Measurements from ENCODE around the gene STIMATE. TPM values are rescaled to one million over a fixed set of nuclear protein-coding genes. Genes with fewer than 3 reads are reported as not detected.

The STIMATE gene
- polyA plus RNA-seq, 1 donor from 2014 or later: 14.6 TPM

DNA sequence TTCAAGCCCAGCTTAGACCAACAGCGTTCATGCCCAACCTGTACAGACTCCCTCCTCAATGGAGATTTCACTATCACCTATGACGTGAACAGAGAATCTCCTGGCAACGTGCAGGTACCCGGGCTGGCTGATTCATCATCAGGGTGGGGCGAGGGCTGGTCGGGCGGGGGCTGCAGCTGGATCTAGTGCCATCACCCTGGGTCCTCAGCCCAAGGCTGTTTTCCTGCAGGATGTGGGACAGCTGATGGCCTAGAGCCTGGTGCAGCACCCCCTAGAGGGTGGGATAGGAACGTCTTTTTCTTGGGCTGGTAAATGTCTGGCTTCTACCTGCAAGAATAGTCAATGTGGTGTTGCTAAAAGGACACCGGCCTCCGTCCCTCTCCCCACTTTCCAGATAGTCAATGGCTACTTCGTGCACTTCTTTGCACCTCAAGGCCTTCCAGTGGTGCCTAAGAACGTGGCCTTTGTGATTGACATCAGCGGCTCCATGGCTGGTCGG lies 98.3 kb downstream of the STIMATE start:
- H3K4me3 ChIP-seq (ENCODE audit: low read length): no peak overlapping the region
- no peaks in the 10 kb centered on the region for H4K20me1 ChIP-seq (ENCODE audit: insufficient read depth)
- no peaks in the 10 kb centered on the region for H3K27me3 ChIP-seq (ENCODE audit: insufficient read depth, low read depth, low read length)
- no peak overlapping the region for H3K9ac ChIP-seq (ENCODE audit: low read length)
- H3K27ac ChIP-seq (ENCODE audit: low read length): no peak overlapping the region
- no peaks in the 10 kb centered on the region for H3K36me3 ChIP-seq (ENCODE audit: insufficient read depth, low read length)
- no peaks in the 10 kb centered on the region for H3K9me2 ChIP-seq (ENCODE audit: insufficient read depth, low read length)
- no peaks in the 10 kb centered on the region for H3K9me3 ChIP-seq (ENCODE audit: low read length)
- no peak overlapping the region for H3K4me2 ChIP-seq (ENCODE audit: low read length)
- no peaks in the 10 kb centered on the region for H3F3A ChIP-seq (ENCODE audit: insufficient read depth, low read length, poor library complexity, severe bottlenecking)
- no peaks in the 10 kb centered on the region for H3K79me2 ChIP-seq (replicated peaks; ENCODE audit: insufficient read depth, low read length)
- H2AFZ ChIP-seq (ENCODE audit: low read depth, low read length): no peak overlapping the region
- no peak for TF ChIP-seq SMC3 (conservative IDR thresholded peaks at IDR 0.05; ENCODE audit: poor library complexity)
- no peak for TF ChIP-seq POLR2AphosphoS5 (IDR thresholded peaks at IDR 0.05)
- TF ChIP-seq TAF1 (IDR thresholded peaks at IDR 0.05; ENCODE audit: low read depth): no peak
- TF ChIP-seq, protein P1, sequence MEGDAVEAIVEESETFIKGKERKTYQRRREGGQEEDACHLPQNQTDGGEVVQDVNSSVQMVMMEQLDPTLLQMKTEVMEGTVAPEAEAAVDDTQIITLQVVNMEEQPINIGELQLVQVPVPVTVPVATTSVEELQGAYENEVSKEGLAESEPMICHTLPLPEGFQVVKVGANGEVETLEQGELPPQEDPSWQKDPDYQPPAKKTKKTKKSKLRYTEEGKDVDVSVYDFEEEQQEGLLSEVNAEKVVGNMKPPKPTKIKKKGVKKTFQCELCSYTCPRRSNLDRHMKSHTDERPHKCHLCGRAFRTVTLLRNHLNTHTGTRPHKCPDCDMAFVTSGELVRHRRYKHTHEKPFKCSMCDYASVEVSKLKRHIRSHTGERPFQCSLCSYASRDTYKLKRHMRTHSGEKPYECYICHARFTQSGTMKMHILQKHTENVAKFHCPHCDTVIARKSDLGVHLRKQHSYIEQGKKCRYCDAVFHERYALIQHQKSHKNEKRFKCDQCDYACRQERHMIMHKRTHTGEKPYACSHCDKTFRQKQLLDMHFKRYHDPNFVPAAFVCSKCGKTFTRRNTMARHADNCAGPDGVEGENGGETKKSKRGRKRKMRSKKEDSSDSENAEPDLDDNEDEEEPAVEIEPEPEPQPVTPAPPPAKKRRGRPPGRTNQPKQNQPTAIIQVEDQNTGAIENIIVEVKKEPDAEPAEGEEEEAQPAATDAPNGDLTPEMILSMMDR (IDR thresholded peaks at IDR 0.05; ENCODE audit: poor library complexity, severe bottlenecking): no peak
- no peak for TF ChIP-seq EP300 (conservative IDR thresholded peaks at IDR 0.05; ENCODE audit: poor library complexity, severe bottlenecking)
- no peak for TF ChIP-seq MXI1 (conservative IDR thresholded peaks at IDR 0.05; ENCODE audit: poor library complexity, severe bottlenecking)
- TF ChIP-seq RAD21 (conservative IDR thresholded peaks at IDR 0.05): no peak
- TF ChIP-seq, protein P2, sequence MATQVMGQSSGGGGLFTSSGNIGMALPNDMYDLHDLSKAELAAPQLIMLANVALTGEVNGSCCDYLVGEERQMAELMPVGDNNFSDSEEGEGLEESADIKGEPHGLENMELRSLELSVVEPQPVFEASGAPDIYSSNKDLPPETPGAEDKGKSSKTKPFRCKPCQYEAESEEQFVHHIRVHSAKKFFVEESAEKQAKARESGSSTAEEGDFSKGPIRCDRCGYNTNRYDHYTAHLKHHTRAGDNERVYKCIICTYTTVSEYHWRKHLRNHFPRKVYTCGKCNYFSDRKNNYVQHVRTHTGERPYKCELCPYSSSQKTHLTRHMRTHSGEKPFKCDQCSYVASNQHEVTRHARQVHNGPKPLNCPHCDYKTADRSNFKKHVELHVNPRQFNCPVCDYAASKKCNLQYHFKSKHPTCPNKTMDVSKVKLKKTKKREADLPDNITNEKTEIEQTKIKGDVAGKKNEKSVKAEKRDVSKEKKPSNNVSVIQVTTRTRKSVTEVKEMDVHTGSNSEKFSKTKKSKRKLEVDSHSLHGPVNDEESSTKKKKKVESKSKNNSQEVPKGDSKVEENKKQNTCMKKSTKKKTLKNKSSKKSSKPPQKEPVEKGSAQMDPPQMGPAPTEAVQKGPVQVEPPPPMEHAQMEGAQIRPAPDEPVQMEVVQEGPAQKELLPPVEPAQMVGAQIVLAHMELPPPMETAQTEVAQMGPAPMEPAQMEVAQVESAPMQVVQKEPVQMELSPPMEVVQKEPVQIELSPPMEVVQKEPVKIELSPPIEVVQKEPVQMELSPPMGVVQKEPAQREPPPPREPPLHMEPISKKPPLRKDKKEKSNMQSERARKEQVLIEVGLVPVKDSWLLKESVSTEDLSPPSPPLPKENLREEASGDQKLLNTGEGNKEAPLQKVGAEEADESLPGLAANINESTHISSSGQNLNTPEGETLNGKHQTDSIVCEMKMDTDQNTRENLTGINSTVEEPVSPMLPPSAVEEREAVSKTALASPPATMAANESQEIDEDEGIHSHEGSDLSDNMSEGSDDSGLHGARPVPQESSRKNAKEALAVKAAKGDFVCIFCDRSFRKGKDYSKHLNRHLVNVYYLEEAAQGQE (IDR thresholded peaks at IDR 0.05; ENCODE audit: borderline replicate concordance): no peak
- TF ChIP-seq EZH2 (IDR thresholded peaks at IDR 0.05; ENCODE audit: borderline replicate concordance, insufficient read depth, low read length, poor library complexity, severe bottlenecking): no peak

DNA sequence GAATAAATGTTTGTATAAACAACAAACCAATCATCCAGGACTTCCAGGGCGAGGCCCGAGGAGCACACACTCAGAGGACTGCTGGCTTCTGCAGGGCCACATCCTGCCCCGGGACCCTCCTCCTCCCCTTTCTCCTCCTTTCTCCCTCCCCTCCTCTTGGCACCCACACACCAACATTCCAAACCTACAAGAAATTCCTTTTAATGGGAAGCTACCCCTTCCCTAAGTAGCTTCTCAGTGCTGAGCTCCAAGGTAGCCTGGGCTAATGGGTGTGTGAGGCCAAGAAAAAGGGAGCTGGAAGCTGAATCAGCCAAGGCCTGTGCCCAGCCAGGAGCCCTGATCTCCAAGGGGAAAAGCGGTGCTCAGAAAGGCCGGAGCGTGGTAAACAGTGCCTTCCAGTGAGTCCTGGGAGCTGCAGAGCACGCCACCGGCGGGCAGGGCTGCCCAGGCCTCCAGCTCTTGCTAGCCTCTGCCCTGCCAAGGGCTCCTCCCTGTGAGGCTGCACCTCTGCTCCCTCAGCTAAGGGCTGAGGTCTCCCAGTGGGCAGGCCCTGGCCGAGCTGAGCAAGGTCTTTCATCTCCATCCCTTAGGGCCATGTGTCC lies 98.9 kb downstream of the STIMATE start:
- Histone ChIP-seq H3K36me3 (ENCODE audit: insufficient read depth, low read length) (no peaks in the 10 kb centered on the region), H3K9me3 (ENCODE audit: low read length) (no peaks in the 10 kb centered on the region), H3K27ac (ENCODE audit: low read length) (no peak overlapping the region), H3F3A (ENCODE audit: insufficient read depth, low read length, poor library complexity, severe bottlenecking) (no peaks in the 10 kb centered on the region), H3K9me2 (ENCODE audit: insufficient read depth, low read length) (no peaks in the 10 kb centered on the region), H3K4me2 (ENCODE audit: low read length) (no peak overlapping the region), H4K20me1 (ENCODE audit: insufficient read depth) (no peaks in the 10 kb centered on the region), H2AFZ (ENCODE audit: low read depth, low read length) (no peak overlapping the region), H3K9ac (ENCODE audit: low read length) (no peak overlapping the region), H3K4me3 (ENCODE audit: low read length) (no peak overlapping the region), H3K79me2 (replicated peaks; ENCODE audit: insufficient read depth, low read length) (no peaks in the 10 kb centered on the region), H3K27me3 (ENCODE audit: insufficient read depth, low read depth, low read length) (no peaks in the 10 kb centered on the region)
- TF ChIP-seq POLR2AphosphoS5 (IDR thresholded peaks at IDR 0.05) (no peak), EZH2 (IDR thresholded peaks at IDR 0.05; ENCODE audit: borderline replicate concordance, insufficient read depth, low read length, poor library complexity, severe bottlenecking) (no peak), EP300 (conservative IDR thresholded peaks at IDR 0.05; ENCODE audit: poor library complexity, severe bottlenecking) (no peak), RAD21 (conservative IDR thresholded peaks at IDR 0.05) (no peak), TAF1 (IDR thresholded peaks at IDR 0.05; ENCODE audit: low read depth) (no peak), MXI1 (conservative IDR thresholded peaks at IDR 0.05; ENCODE audit: poor library complexity, severe bottlenecking) (no peak), SMC3 (conservative IDR thresholded peaks at IDR 0.05; ENCODE audit: poor library complexity) (no peak)
- TF ChIP-seq, protein P2 (IDR thresholded peaks at IDR 0.05; ENCODE audit: borderline replicate concordance): no peak
- TF ChIP-seq, protein P1 (IDR thresholded peaks at IDR 0.05; ENCODE audit: poor library complexity, severe bottlenecking): no peak

Data from neural cell (in vitro differentiated cells).